Glomerular endothelial cell (primary cell): ENCODE measurements around the gene SLC38A4. TPM values are rescaled to one million over a fixed set of nuclear protein-coding genes. Genes with fewer than 3 reads are reported as not detected.
A peak's percentile ranks its signal among the peaks of the same experiment; 100 is the strongest.

Experiments
- DNase-seq: peaks from one replicate; pipeline ENCODE4 v3.0.0-alpha.2; 2011; ENCODE audit warnings: low read depth, low spot score; ENCODE audit errors: extremely low read depth
- total RNA-seq: library from RNA; depleted of rRNA; stranded (reverse); fragments of >200 nt; gene quantifications from 2 replicates; pipeline ENCODE4 v1.2.3, GENCODE V29; 2015

The SLC38A4 gene
- total RNA-seq, 1 donor from 2014 or later: not detected

GRCh38 chr12:46818642-46819041 is 7.2 kb downstream of the SLC38A4 start:
- DNase-seq: no peak

GRCh38 chr12:46815809-46816208 is 10.0 kb downstream of the SLC38A4 start:
- no peak for DNase-seq

GRCh38 chr12:46814143-46814542 is 11.7 kb downstream of the SLC38A4 start:
- DNase-seq: no peak

GRCh38 chr12:46811185-46811584 is 14.6 kb downstream of the SLC38A4 start:
- no peak for DNase-seq

- DNase-seq: no peak
Measured at GRCh38 chr12:46808955-46809697, 16.7 kb downstream of the SLC38A4 start.

- DNase-seq: no peak
Measured at GRCh38 chr12:46808317-46808716, 17.5 kb downstream of the SLC38A4 start.

- no peak for DNase-seq
Measured at GRCh38 chr12:46804054-46804453, 21.7 kb downstream of the SLC38A4 start.

GRCh38 chr12:46803517-46803916 is 22.3 kb downstream of the SLC38A4 start:
- DNase-seq: no peak

GRCh38 chr12:46801293-46801692 is 24.5 kb downstream of the SLC38A4 start:
- DNase-seq: no peak

GRCh38 chr12:46800160-46800559 is 25.6 kb downstream of the SLC38A4 start:
- DNase-seq: no peak

GRCh38 chr12:46798648-46799047 is 27.1 kb downstream of the SLC38A4 start:
- DNase-seq: no peak

- no peak for DNase-seq
Measured at GRCh38 chr12:46798056-46798455, 27.7 kb downstream of the SLC38A4 start.

GRCh38 chr12:46795988-46796387 is 29.8 kb downstream of the SLC38A4 start:
- no peak for DNase-seq

GRCh38 chr12:46794593-46795190 is 31.1 kb downstream of the SLC38A4 start:
- DNase-seq: no peak

- no peak for DNase-seq
Measured at GRCh38 chr12:46792925-46793324, 32.9 kb downstream of the SLC38A4 start.

- DNase-seq: no peak
Measured at GRCh38 chr12:46790066-46790465, 35.7 kb downstream of the SLC38A4 start.

- peak; percentile 69 for DNase-seq
Measured at GRCh38 chr12:46788072-46788887, 37.5 kb downstream of the SLC38A4 start.

GRCh38 chr12:46787496-46788055 is 38.2 kb downstream of the SLC38A4 start:
- DNase-seq: no peak

- no peak for DNase-seq
Measured at GRCh38 chr12:46786774-46787173, 39.0 kb downstream of the SLC38A4 start.

- DNase-seq: no peak
Measured at GRCh38 chr12:46785382-46785781, 40.4 kb downstream of the SLC38A4 start.

GRCh38 chr12:46783871-46784270 is 41.9 kb downstream of the SLC38A4 start:
- DNase-seq: no peak
